GM18951 (cell line): ENCODE results near the gene ZBTB8A.
"Not testable (repeated sequence)": the region's sequence is repeated elsewhere in the genome, so short reads cannot be mapped to it uniquely, and the experiment has no call there.

Experiments used
- POLR2A ChIP-seq: IDR thresholded peaks from 4 replicates; pipeline ENCODE4 v1.6.1; 2011; ENCODE audit warnings: mild to moderate bottlenecking; ENCODE audit not compliant: insufficient read length, insufficient read depth; ENCODE audit errors: extremely low read depth
- in situ Hi-C: fragments of 300-500 bp; cut with MboI; formaldehyde crosslinking; loops from one replicate; pipeline ENCODE4 v1.12.0; 2022; ENCODE audit warnings: low sequenced_read_pairs, mixed read lengths, inconsistent platforms; ENCODE audit not compliant: unreplicated experiment

ZBTB8A gene

GRCh38 chr1:32612189-32612881 is 73.1 kb downstream of the ZBTB8A start:
- in situ Hi-C loops: no loop called here

GRCh38 chr1:32613472-32613871 is 74.2 kb downstream of the ZBTB8A start:
- in situ Hi-C loops: no loop called here
- no peak for TF ChIP-seq POLR2A

More at GRCh38 chr1:32612189-32612881, 73.1 kb downstream of the ZBTB8A start:
- TF ChIP-seq POLR2A: peak; percentile 57

DNA sequence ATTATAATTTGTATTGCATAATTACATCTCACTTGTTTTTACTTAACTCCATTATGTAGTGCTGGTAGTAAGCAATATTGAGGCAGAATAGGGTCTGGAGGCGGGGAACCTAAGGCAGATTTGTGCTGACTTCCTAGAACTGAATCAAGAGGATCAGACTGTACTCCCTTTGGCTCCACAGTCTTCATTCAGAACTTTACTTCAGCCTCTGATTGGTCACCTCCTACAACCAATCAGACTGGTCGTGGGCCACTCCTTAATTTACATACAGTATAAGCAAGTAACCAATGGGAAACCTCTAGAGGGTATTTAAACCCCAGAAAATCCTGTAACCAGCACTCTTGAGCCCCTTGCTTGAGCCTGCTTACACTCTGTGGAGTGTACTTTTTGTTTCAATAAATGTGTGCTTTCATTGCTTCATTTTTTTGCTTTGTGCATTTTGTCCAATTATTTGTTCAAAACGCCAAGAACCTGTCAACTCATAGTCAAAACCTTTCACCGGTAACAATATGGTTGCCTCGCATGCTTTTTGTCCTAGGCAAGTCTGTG is 79.5 kb downstream of the ZBTB8A start:
- no peak for TF ChIP-seq POLR2A
- in situ Hi-C loops: no loop called here

- in situ Hi-C loops: no loop called here
Measured at GRCh38 chr1:32619701-32620485, 80.7 kb downstream of the ZBTB8A start.

GRCh38 chr1:32622205-32622604 is 83.0 kb downstream of the ZBTB8A start:
- TF ChIP-seq POLR2A: no peak
- in situ Hi-C loops: no loop called here

More at GRCh38 chr1:32619701-32620485, 80.7 kb downstream of the ZBTB8A start:
- TF ChIP-seq POLR2A: no peak

DNA sequence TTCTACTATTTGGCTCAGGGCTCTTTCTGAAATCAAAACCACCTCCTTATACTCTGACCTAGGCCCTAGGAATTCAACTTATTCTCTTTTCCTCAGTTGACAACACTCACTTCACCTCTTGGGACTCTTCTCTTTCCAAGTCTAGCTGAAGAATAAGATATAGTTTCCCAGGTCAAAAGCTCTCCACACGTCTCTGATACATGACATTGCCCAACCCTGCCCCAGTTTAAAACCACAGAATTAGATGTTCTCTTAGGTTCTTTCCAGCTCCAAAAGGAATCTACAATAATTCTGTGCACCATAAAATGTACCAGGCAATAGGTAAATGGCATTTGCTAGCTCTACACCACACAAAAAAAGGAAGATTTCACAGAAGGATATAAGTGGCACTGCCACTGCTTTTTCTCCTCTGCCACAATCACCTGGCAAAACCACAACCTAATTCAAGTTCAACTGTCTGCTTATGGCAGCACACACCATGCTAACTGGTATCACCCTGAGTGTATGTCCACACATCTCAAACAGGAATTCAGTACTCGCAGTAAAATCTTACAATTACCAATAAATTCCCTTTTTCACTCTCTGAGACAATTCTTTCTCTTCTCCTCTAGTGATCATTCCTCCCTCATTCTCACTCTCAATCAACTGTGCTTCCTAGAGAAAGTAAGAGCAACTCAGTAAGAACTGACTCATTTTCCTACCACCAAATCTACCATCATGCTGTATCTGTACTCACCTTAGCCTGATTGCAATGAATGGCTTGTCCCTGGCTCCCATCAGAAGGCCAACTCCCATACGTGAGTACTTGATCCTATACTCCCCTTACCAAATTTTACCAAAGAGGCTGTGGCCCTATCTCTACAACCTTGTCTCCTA is 83.8 kb downstream of the ZBTB8A start:
- no peak for TF ChIP-seq POLR2A
- in situ Hi-C loops: no loop called here

DNA sequence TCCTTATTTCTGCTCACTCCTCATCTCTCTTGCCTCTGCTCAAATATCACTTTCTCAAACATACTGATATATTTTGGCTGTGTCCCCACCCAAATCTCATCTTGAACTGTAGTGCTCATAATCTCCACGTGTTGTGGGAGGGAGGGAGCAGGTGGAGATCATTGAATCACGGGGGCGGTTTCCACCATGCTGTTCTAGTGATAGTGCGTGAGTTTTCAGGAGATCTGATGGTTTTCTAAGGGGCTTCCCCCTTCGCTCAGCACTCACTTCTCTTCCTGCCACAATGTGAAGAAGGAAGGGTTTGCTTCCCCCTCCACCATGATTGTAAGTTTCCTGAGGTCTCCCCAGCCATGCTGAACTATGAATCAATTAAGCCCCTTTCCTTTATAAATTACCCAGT is 84.5 kb downstream of the ZBTB8A start:
- in situ Hi-C loops: no loop called here

DNA sequence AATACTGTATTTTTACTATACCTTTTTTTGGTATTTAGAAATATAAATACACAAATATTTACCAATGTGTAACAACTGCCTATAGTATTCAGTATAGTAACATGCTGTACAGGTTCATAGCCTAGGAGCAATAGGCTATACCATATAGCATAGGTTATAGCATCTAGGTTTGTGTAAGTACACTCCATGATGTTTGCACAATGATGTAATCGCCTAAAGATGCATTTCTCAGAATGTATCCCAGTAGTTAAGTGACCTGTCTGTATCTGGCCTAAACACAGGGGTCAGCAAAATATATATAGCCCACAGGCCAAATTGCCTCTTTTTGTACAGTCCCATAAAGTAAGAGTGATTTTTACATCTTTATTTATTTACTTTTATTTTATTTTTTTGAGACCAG is 86.9 kb downstream of the ZBTB8A start:
- in situ Hi-C loops: no loop called here
- TF ChIP-seq POLR2A: no peak

More for the DNA sequence above, 84.5 kb downstream of the ZBTB8A start:
- no peak for TF ChIP-seq POLR2A

DNA sequence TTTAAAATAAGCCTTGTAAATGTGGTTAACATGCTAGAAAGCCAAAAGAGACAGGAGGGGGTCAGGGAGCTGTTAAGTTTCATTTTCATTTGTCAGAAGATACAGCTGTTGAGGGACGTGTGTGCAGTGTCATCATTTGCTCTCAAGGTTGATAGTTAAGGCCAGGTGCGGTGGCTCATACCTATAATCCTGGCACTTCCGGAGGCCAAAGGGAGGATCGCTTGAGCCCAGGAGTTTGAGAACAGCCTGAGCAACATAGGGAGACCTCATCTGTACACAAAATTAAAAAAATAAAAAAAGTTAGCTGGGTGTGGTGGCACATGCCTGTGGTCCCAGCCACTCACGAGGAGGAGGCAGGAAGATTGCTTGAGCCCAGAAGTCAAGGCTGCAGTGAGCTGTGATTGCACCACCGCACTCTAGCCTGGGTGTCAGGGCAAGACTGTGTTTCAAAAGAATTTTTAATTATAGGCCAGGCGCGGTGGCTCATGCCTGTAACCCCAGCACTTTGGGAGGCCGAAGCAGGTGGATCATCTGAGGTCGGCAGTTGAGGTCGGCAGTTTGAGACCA is 88.5 kb downstream of the ZBTB8A start:
- in situ Hi-C loops: no loop called here
- TF ChIP-seq POLR2A: no peak

DNA sequence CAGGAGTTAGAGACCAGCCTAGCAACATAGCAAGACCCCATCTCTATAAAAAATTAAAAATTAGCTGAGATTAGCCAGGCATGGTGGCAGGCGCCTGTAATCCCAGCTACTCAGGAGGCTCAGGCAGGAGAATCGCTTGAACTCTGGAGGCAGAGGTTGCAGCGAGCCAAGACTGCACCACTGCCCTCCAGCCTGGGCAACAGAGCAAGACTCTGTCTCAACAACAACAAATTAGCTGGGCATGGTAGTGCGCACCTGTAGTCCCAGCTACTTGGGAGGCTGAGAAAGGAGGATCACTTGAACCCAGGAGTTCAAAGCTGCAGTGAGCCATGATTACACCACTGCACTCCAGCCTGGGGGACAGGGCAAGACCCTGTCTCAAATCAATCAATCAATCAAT is 90.9 kb downstream of the ZBTB8A start:
- in situ Hi-C loops: not testable (repeated sequence)

- TF ChIP-seq POLR2A: no peak
Measured at GRCh38 chr1:32632829-32633228, 93.6 kb downstream of the ZBTB8A start.

DNA sequence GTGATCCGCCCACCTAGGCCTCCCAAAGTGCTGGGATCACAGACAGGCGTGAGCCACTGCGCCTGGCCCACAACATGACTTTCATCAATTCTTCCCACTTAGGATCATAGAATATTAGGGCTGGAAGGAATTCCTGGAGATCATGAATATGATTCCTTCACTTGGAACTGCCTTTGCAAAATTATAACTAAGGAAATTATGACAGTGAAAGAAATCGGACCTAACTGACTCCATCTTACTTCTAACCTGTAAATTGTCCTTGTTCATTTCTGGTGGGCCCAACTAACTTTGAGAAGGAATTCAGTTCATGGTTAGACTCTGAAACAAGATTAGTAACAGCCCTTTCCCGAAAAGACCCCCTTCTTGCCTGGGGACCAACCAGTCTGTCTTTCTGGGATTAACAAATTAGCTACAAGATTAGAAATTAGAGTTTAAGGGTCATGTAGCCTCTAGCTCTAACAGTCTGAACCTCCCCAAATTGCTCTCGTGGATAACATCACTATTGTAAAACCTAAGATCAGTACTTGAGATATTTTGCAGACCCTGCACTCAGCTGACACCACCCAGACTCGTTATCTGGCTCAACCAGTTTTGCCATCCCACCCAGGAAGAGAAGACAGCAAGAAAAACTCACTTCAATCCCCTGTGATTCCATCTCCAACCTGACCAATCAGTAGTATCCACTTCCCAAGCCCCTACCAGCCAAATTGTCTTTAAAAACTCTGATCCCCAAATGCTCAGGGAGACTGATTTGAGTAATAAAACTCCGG is 96.5 kb downstream of the ZBTB8A start:
- in situ Hi-C loops: no loop called here
- no peak for TF ChIP-seq POLR2A

More at GRCh38 chr1:32632829-32633228, 93.6 kb downstream of the ZBTB8A start:
- in situ Hi-C loops: no loop called here
